Natural killer cell treated with Interleukin-12 subunit alpha and Interleukin-12 subunit beta and Interleukin-15 and Interleukin-18, amount 100 ng/mL, for 72 hours (primary cell): ENCODE measurements around the gene FZD8. TPM values are rescaled to one million over a fixed set of nuclear protein-coding genes. Genes with fewer than 3 reads are reported as not detected.

Experiments
- ATAC-seq, 2 donors: fragments of 150-1000 bp; cut with Tn5 transposase in 1 of 2; sonication (Bioruptor Pico), chemical (Tn5 transposase) in 1 of 2; 2 replicates each; pipeline ENCODE4 v1.10.0; 2021
- DNase-seq: peaks from one replicate; pipeline ENCODE4 v3.0.0; 2022; ENCODE audit warnings: low spot score
- H3K27ac Mint-ChIP-seq, 2 donors: 1 replicate in 1 of 2; 2 replicates in 1 of 2; pipeline ENCODE4 v1.8.0; 2022; ENCODE audit warnings: mixed read lengths in 2 of 2, mild to moderate bottlenecking in 1 of 2, moderate library complexity in 1 of 2
- H3K27me3 Mint-ChIP-seq, 2 donors: 1 replicate in 1 of 2; 2 replicates in 1 of 2; pipeline ENCODE4 v1.8.0; 2022; ENCODE audit warnings: mixed read lengths in 2 of 2
- H3K36me3 Mint-ChIP-seq: one replicate; pipeline ENCODE4 v1.8.0; 2022; ENCODE audit warnings: mixed read lengths
- H3K4me1 Mint-ChIP-seq, 2 donors: 1 replicate in 1 of 2; 2 replicates in 1 of 2; pipeline ENCODE4 v1.8.0; 2022; ENCODE audit warnings: low read depth in 2 of 2, mixed read lengths in 2 of 2, mild to moderate bottlenecking in 1 of 2
- H3K4me3 Mint-ChIP-seq: one replicate; pipeline ENCODE4 v1.8.0; 2022; ENCODE audit warnings: mixed read lengths
- H3K9me3 Mint-ChIP-seq: 2 replicates; pipeline ENCODE4 v1.8.0; 2022; ENCODE audit warnings: mixed read lengths
- total RNA-seq, 2 donors: library from RNA; stranded (reverse); gene quantifications; one replicate each; pipeline ENCODE4 v1.2.3, GENCODE V29; 2022

Gene FZD8
- total RNA-seq, 2 donors from 2014 or later, result 0.64 to 0.73 TPM

GRCh38 chr10:35657621-35658020, 15.5 kb upstream of the FZD8 start:
- no peak for DNase-seq
- no peaks in the 10 kb centered on the region for H3K9me3 Mint-ChIP-seq
- H3K4me1 Mint-ChIP-seq, result no peaks in the 10 kb centered on the region
- no peaks in the 10 kb centered on the region for H3K36me3 Mint-ChIP-seq
- H3K4me3 Mint-ChIP-seq, result no peak overlapping the region
- H3K27me3 Mint-ChIP-seq, result peaks cover 17 to 40% of the 10 kb centered on the region in 2 donors
- no peak overlapping the region for H3K27ac Mint-ChIP-seq
- ATAC-seq, result no peak

DNA sequence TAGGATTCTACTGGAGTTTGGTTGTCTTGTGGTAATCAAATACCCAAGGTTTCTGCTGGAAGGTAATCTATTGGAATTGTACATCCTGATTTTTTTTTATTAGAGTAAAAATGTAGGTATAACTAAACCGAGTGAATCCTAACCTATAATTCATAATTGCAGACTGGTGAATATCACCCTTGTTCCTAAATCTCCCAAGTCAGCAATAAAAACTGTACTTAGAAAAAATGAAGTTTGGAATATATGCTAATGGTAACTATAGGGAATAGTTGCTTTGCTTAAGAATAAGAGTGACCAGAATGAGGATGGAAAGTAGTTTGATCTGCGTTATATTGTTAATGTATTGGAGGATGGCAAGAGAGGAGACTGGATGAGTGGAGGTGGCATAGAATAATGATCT, 10.7 kb upstream of the FZD8 start:
- Mint-ChIP-seq H3K4me3 (no peak overlapping the region), H3K36me3 (no peaks in the 10 kb centered on the region), H3K9me3 (no peaks in the 10 kb centered on the region), H3K4me1 (no peaks in the 10 kb centered on the region), H3K27ac (no peak overlapping the region), H3K27me3 (peaks cover 8 to 29% of the 10 kb centered on the region in 2 donors)
- ATAC-seq (no peak), DNase-seq (no peak)

DNA sequence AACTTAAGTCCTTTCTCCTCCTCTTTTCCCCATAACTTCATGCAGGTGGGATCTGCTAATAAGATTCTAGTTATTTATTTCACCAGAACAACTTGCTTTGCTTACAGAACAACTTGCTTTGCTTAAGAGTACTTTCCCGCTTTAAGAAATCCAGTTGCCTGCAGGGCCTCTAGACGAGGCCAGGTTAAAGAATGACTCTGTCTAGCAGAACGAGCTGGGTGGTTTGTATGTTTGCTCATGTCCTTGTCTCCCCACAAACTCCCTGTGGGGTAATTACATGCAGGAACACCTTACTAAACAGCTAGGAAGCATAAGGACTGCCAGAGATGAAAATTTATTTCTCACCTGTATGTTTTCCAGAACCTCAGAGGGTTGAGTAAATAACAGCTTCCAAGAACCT, 8.8 kb upstream of the FZD8 start:
- Mint-ChIP-seq H3K36me3 (no peaks in the 10 kb centered on the region), H3K4me3 (no peak overlapping the region), H3K9me3 (no peaks in the 10 kb centered on the region), H3K4me1 (no peaks in the 10 kb centered on the region), H3K27ac (no peak overlapping the region), H3K27me3 (peaks cover 10 to 20% of the 10 kb centered on the region in 2 donors)
- no peak for ATAC-seq
- no peak for DNase-seq

GRCh38 chr10:35644050-35644950, 2.2 kb upstream of the FZD8 start:
- DNase-seq (no peak), ATAC-seq (no peak)
- H3K4me1 Mint-ChIP-seq, result peaks cover 10 to 18% of the 10 kb centered on the region in 2 donors
- peaks cover 13 to 21% of the 10 kb centered on the region in 2 donors for H3K27me3 Mint-ChIP-seq
- no peak overlapping the region for H3K27ac Mint-ChIP-seq
- peak overlapping the region; percentile 80 for H3K4me3 Mint-ChIP-seq
- no peaks in the 10 kb centered on the region for H3K9me3 Mint-ChIP-seq
- no peaks in the 10 kb centered on the region for H3K36me3 Mint-ChIP-seq

DNA sequence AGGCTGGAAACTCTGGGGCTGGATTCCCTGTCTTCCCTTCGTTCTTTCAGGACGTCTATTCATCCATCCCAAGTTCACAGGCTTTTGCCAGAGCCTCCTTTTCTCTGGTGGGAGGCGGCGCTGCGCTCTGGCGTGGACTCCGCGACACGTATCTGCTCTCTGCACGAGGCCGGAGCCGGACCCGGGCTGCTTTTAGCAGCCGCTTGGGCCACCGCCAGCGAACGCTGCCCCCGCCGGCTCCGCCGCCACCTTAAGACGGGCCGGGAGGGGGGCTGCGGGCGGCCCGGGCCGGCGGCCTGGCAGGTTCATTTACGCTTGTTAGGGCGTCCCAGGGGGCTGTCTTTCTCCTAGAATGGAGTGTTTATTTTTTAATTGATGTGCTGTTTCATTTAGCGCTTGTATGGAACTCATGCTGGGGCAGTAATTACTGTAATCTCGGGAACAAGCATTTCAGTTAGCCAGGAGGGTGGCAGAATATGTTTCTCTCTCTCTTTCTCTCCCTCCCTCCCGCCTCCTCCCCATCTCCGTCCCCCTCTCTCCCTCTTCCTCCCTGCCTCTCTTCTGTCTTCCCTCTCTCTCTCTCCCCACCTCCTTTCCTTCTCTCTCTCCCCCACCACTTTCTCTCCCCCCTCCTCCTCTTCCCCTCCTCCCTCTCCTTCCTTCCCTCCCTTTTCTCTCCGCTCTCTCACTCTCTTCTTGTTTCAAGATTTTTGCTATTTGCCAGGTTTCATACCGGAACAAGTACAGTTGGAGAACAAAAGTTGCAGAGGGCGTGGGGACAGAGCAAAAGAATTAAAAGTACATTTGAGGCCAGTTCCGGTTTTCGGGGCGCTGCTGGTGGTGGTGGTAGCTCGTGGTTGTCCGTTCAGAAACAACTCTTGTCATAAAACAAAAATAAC, 1.3 kb upstream of the FZD8 start:
- no peak overlapping the region for H3K27ac Mint-ChIP-seq
- H3K27me3 Mint-ChIP-seq, result peaks cover 13 to 21% of the 10 kb centered on the region in 2 donors
- H3K9me3 Mint-ChIP-seq, result no peaks in the 10 kb centered on the region
- peak overlapping the region; percentile 80 for H3K4me3 Mint-ChIP-seq
- no peaks in the 10 kb centered on the region for H3K36me3 Mint-ChIP-seq
- peaks cover 10 to 18% of the 10 kb centered on the region in 2 donors for H3K4me1 Mint-ChIP-seq
- DNase-seq, result no peak
- no peak for ATAC-seq

- ATAC-seq (no peak), DNase-seq (no peak)
- Mint-ChIP-seq H3K4me1 (peaks cover 10 to 18% of the 10 kb centered on the region in 2 donors), H3K27ac (no peak overlapping the region), H3K27me3 (peaks cover 13 to 27% of the 10 kb centered on the region in 2 donors), H3K36me3 (no peaks in the 10 kb centered on the region), H3K9me3 (no peaks in the 10 kb centered on the region), H3K4me3 (peak overlapping the region; percentile 80)
These were observed 658 bp upstream of the FZD8 start for GRCh38 chr10:35642793-35643114.

GRCh38 chr10:35641676-35642034, 441 bp downstream of the FZD8 start:
- ATAC-seq, result peak; percentile 47 to 55
- DNase-seq, result peak; percentile 60
- Mint-ChIP-seq H3K4me1 (peaks cover 10 to 18% of the 10 kb centered on the region in 2 donors), H3K36me3 (no peaks in the 10 kb centered on the region), H3K27me3 (peaks cover 15 to 38% of the 10 kb centered on the region in 2 donors), H3K27ac (no peak overlapping the region), H3K4me3 (peak overlapping the region; percentile 80), H3K9me3 (no peaks in the 10 kb centered on the region)

DNA sequence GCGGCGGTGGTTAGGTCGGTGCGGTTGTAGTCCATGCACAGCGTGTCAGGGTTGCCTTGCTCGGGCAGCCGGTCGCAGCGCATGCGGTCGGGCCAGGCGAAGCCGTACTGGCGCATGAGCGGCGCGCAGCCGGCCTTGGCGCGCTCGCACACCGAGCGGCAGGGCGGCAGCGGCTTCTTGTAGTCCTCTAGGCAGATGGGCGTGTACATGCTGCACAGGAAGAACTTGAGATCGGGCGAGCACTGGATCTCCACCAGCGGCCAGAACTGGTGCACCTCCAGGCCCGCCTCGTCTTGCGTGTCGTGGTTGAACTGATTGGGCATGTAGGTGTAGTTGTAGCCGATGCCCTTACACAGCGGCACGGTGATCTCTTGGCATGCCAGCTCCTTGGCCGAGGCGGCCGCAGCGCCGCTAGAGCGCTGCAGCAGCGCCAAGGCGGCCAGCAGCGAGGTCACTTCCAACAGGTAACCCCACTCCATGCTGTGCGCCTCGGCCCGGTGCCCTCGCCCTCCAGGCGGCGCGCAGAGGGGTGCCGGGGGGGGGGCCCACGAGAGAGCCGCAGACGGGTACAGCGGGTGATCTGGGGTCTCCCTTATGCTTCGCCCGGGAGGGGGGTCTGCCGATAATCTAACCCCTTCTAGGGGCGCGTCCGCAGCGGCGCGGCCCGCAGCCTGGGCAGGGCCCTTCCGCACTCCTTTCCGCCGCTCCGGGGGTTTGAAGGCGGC, 983 bp downstream of the FZD8 start:
- H3K27ac Mint-ChIP-seq, result no peak overlapping the region
- peaks cover 10 to 18% of the 10 kb centered on the region in 2 donors for H3K4me1 Mint-ChIP-seq
- ATAC-seq (peak; percentile 54), DNase-seq (no peak)
- peak overlapping the region; percentile 86 for H3K4me3 Mint-ChIP-seq
- H3K36me3 Mint-ChIP-seq, result no peaks in the 10 kb centered on the region
- peaks cover 17 to 43% of the 10 kb centered on the region in 2 donors for H3K27me3 Mint-ChIP-seq
- H3K9me3 Mint-ChIP-seq, result no peaks in the 10 kb centered on the region

- H3K27ac Mint-ChIP-seq, result no peak overlapping the region
These were observed 1.6 kb downstream of the FZD8 start for GRCh38 chr10:35640474-35640873.

GRCh38 chr10:35639728-35640401, 2.2 kb downstream of the FZD8 start:
- peak overlapping the region; percentile 86 for H3K4me3 Mint-ChIP-seq
- H3K9me3 Mint-ChIP-seq, result no peaks in the 10 kb centered on the region
- H3K36me3 Mint-ChIP-seq, result no peaks in the 10 kb centered on the region
- peaks cover 10 to 18% of the 10 kb centered on the region in 2 donors for H3K4me1 Mint-ChIP-seq
- H3K27ac Mint-ChIP-seq, result no peak overlapping the region
- H3K27me3 Mint-ChIP-seq, result peaks cover 20 to 49% of the 10 kb centered on the region in 2 donors
- DNase-seq (no peak), ATAC-seq (no peak)

More at GRCh38 chr10:35640474-35640873, 1.6 kb downstream of the FZD8 start:
- H3K36me3 Mint-ChIP-seq, result no peaks in the 10 kb centered on the region
- H3K27me3 Mint-ChIP-seq, result peaks cover 20 to 49% of the 10 kb centered on the region in 2 donors
- no peak for DNase-seq
- no peaks in the 10 kb centered on the region for H3K9me3 Mint-ChIP-seq
- H3K4me1 Mint-ChIP-seq, result peaks cover 10 to 18% of the 10 kb centered on the region in 2 donors
- H3K4me3 Mint-ChIP-seq, result peak overlapping the region; percentile 86
- ATAC-seq, result peak; percentile 53 to 70

DNA sequence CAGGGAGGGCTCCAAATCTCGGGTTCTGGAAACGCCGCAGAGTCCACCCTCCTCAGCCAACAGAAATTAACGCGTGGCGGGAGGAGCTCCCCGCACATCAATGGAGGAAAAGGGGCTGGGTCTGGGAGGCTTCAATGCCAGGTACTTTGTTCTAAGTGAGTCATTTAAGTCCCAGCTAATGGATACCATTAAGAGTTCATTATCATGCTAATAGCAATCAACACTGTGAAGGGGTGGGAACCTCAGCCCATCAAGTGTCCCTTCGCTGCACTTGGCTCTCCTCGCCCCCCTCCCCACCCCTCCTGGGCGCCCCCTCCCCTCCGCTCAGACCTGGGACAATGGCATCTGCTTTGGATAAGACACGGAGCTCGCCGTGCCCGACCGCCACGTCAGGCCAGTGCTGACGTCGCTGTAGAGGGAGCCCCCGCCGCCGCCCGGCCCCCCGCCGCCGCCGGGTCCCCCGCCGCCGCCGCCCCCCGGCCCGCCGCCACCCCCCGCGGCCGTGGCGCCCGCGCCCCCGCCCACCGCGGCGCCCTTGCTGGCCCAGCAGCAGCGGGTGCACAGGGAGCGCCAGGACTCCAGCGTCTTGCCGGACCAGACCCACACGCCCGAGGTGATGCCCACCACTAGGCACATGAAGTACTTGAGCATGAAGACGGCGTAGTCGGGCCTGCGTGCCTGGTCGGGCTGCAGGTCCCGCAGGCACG, 2.9 kb downstream of the FZD8 start:
- DNase-seq (no peak), ATAC-seq (no peak)
- Mint-ChIP-seq H3K27me3 (peaks cover 20 to 46% of the 10 kb centered on the region in 2 donors), H3K36me3 (no peaks in the 10 kb centered on the region), H3K4me3 (peak overlapping the region; percentile 58), H3K27ac (no peak overlapping the region), H3K4me1 (peaks cover 9 to 18% of the 10 kb centered on the region in 2 donors), H3K9me3 (no peaks in the 10 kb centered on the region)

- peaks cover 13 to 37% of the 10 kb centered on the region in 2 donors for H3K27me3 Mint-ChIP-seq
- H3K27ac Mint-ChIP-seq, result no peak overlapping the region
- no peak overlapping the region for H3K4me3 Mint-ChIP-seq
- DNase-seq (no peak), ATAC-seq (no peak)
- H3K4me1 Mint-ChIP-seq, result peaks cover 0 to 10% of the 10 kb centered on the region in 2 donors
- no peaks in the 10 kb centered on the region for H3K36me3 Mint-ChIP-seq
- H3K9me3 Mint-ChIP-seq, result no peaks in the 10 kb centered on the region
These were observed 4.0 kb downstream of the FZD8 start for GRCh38 chr10:35638101-35638500.
